Kidney (tissue), 14 donors: Measurements from ENCODE around the gene EFHD2. TPM values are rescaled to one million over a fixed set of nuclear protein-coding genes. Genes with fewer than 3 reads are reported as not detected.

Experiments
- DNase-seq, 5 donors: peaks; one replicate each; pipeline ENCODE4 v3.0.0-alpha.2; 2013 to 2020
- FAIRE-seq: peaks from 2 replicates; lab custom pipeline; 2012; peaks lifted over from hg19 to GRCh38; lab: Jason Lieb, UNC
- H3K27ac ChIP-seq, 2 donors: one replicate each; pipeline ENCODE4 v1.7.0; 2013; ENCODE audit warnings: low read depth in 2 of 2, low read length in 2 of 2, inconsistent platforms in 1 of 2
- H3K27me3 ChIP-seq: one replicate; pipeline ENCODE4 v1.7.1; 2013; ENCODE audit warnings: low read length, inconsistent platforms; ENCODE audit not compliant: control insufficient read depth, insufficient read depth
- H3K36me3 ChIP-seq, 3 donors: one replicate each; pipeline versions ENCODE4 v1.7.0 to v1.7.1; 2013; ENCODE audit warnings: low read length in 3 of 3, control low read depth in 1 of 3, inconsistent platforms in 1 of 3; ENCODE audit not compliant: insufficient read depth in 3 of 3, control insufficient read depth in 2 of 3
- H3K4me1 ChIP-seq, 3 donors: one replicate each; pipeline versions ENCODE4 v1.7.0 to v1.7.1; 2013; ENCODE audit warnings: low read length in 3 of 3, inconsistent platforms in 1 of 3, low read depth in 1 of 3; ENCODE audit not compliant: control insufficient read depth in 2 of 3, insufficient read depth in 2 of 3
- H3K4me3 ChIP-seq, 3 donors: one replicate each; pipeline versions ENCODE4 v1.7.0 to v1.8.1; 2013; ENCODE audit warnings: low read length in 3 of 3, control low read depth in 1 of 3, inconsistent platforms in 1 of 3
- H3K9ac ChIP-seq, 3 donors: one replicate each; pipeline versions ENCODE4 v1.7.0 to v1.7.1; 2013; ENCODE audit warnings: low read length in 3 of 3, control low read depth in 1 of 3, inconsistent platforms in 1 of 3
- H3K9me3 ChIP-seq, 3 donors: one replicate each; pipeline versions ENCODE4 v1.7.0 to v1.7.1; 2013; ENCODE audit warnings: low read length in 3 of 3, control low read depth in 1 of 3, inconsistent platforms in 1 of 3; ENCODE audit not compliant: control insufficient read depth in 2 of 3, insufficient read depth in 1 of 3
- intact Hi-C: fragments of 100-400 bp; cut with DNase I; formaldehyde crosslinking; loops from one replicate; pipeline ENCODE4 v1.11.1; 2022
- polyA plus RNA-seq: library from polyadenylated mRNA; stranded (reverse); fragments of 350-450 nt; fragmentation: Illumina TruSeq; extraction: RNeasy Lipid Tissue Mini Kit (QIAGEN cat#74804); gene quantifications from one replicate; pipeline ENCODE4 v1.2.3, GENCODE V29; 2014; ENCODE audit warnings: low read depth, low replicate concordance; ENCODE audit not compliant: insufficient read depth
- total RNA-seq: library from RNA; stranded (reverse); fragmentation: NEBNext Ultra II Directional; extraction: Animal tissue kit (Norgen Biotek cat#: 25700); gene quantifications from one replicate; pipeline ENCODE4 v1.2.1, GENCODE V29; 2021
- TF ChIP-seq, protein P1 (sequence below): IDR thresholded peaks from 3 replicates; pipeline ENCODE4 v1.5.1; 2012; ENCODE audit warnings: mild to moderate bottlenecking, moderate library complexity, borderline replicate concordance; ENCODE audit not compliant: insufficient read depth; ENCODE audit errors: extremely low read depth
- donor health status: control.
- donor health status: control.
- donor health status: control.
- donor health status: control.
- donor health status: control.
- donor health status: DM: yes; HTN: yes; CAD: no.
- donor health status: Normal renal cell carcinoma (clear cell type).

Gene EFHD2
- total and polyA plus RNA-seq, 2 donors from 2014 or later = 20.2 to 37.5 TPM

DNA sequence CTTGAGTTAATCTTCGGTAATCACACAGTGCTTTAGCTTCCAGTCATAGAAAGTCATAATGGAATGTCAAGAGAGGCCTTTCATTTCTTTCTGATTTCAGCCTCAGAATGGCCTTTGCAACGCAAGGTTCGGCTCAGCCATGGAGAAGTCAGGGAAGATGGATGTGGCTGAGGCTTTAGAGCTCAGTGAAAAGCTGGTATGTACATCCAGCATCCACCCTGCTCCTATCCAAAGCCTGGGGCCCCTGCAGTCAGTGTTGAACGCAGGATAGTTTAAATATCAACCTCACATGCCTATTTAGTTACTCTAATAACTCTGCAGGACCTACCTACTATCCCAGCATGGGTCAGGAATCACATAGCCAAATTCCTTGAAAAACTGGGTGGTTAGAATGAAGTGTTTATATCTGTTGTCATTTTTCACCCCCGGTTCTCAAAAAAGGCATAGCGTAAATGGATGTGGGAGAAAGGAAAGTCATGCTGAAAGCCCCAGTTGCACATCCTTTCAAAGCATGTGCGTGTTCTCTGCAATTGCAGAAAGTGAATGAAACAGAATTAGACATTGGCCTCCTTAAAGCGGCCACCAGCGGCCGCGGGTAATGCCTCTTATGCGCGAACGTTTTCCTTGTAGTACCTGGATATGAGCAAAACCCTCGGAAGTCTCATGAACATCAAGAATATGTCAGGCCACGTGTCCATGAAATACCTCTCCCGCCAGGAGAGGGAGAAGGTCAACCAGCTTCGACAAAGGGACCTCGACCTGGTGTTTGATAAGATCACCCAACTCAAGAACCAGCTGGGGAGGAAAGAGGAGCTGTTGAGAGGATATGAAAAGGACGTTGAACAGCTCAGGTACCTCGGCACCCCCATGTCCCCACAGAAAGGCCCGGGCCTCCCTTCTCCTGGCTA lies 28.8 kb upstream of the EFHD2 start:
- Histone ChIP-seq H3K9ac (no peak overlapping the region), H3K27me3 (no peaks in the 10 kb centered on the region), H3K9me3 (no peaks in the 10 kb centered on the region), H3K4me1 (no peaks in the 10 kb centered on the region), H3K4me3 (no peak overlapping the region), H3K27ac (no peak overlapping the region), H3K36me3 (no peaks in the 10 kb centered on the region)
- TF ChIP-seq, protein P1, sequence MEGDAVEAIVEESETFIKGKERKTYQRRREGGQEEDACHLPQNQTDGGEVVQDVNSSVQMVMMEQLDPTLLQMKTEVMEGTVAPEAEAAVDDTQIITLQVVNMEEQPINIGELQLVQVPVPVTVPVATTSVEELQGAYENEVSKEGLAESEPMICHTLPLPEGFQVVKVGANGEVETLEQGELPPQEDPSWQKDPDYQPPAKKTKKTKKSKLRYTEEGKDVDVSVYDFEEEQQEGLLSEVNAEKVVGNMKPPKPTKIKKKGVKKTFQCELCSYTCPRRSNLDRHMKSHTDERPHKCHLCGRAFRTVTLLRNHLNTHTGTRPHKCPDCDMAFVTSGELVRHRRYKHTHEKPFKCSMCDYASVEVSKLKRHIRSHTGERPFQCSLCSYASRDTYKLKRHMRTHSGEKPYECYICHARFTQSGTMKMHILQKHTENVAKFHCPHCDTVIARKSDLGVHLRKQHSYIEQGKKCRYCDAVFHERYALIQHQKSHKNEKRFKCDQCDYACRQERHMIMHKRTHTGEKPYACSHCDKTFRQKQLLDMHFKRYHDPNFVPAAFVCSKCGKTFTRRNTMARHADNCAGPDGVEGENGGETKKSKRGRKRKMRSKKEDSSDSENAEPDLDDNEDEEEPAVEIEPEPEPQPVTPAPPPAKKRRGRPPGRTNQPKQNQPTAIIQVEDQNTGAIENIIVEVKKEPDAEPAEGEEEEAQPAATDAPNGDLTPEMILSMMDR = no peak
- FAIRE-seq = no peak
- intact Hi-C loops = no loop called here
- no peak for DNase-seq

GRCh38 chr1:15381805-15382204 lies 27.9 kb upstream of the EFHD2 start:
- FAIRE-seq (no peak), DNase-seq (no peak)
- no peak overlapping the region for H3K4me3 ChIP-seq
- H3K27ac ChIP-seq = no peak overlapping the region
- no peaks in the 10 kb centered on the region for H3K9me3 ChIP-seq
- H3K9ac ChIP-seq = no peak overlapping the region
- no peaks in the 10 kb centered on the region for H3K36me3 ChIP-seq
- intact Hi-C loops = no loop called here
- no peaks in the 10 kb centered on the region for H3K4me1 ChIP-seq
- TF ChIP-seq, protein P1 = no peak
- no peaks in the 10 kb centered on the region for H3K27me3 ChIP-seq

DNA sequence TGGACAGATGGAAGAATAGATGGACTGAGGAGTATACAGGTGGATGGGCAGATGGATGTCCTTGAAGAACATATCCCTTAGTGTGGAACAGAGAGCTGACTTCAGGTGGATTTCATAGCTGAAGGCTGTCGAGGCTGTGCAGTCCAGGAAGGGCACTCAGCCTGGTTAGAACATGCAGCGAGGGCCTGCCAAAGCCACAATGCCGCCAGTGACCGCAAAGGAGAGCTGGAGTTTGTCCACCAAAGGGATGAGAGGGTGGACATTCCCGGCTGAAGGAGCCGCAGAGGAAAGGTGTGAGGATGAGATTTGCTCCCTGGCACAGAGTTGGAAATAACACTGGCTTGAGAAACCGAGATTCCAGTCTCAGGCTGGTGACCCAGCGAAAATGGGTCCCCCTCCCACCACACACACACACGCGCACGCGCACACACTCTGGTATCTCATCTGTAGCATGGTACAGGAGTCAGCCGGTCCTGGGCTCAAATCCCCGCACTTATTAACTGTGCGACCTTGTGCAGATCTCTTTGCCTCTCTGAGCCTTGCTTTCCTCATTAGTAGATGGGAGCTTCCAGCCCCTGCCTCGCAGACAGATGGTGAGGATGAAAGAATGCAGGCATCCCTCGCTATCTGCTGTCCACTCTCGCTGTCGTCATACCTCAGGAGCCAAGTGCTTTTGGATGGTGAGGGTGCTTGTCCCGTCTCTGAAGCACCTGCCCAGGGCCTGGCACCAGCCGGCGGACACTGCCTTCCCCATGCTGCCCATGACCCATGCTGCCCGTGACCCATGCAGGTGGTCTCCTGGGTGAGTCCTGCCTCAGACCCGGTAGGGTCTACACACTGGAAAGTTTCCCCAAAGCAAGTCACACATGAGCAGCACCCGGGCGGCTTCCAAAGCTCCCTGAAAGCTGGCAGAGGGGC lies 26.8 kb upstream of the EFHD2 start:
- DNase-seq (no peak), FAIRE-seq (no peak)
- Histone ChIP-seq H3K4me1 (no peaks in the 10 kb centered on the region), H3K9ac (no peak overlapping the region), H3K9me3 (no peaks in the 10 kb centered on the region), H3K4me3 (no peak overlapping the region), H3K36me3 (no peaks in the 10 kb centered on the region), H3K27me3 (no peaks in the 10 kb centered on the region), H3K27ac (no peak overlapping the region)
- intact Hi-C loops = no loop called here
- TF ChIP-seq, protein P1 = no peak
